Measurements from ENCODE around the gene SLC12A5.

SLC12A5 gene

GRCh38 chr20:46006964-46007363, 22.1 kb upstream of the SLC12A5 start:
- DNase-seq (ENCODE audit: low spot score) = no peak

DNA sequence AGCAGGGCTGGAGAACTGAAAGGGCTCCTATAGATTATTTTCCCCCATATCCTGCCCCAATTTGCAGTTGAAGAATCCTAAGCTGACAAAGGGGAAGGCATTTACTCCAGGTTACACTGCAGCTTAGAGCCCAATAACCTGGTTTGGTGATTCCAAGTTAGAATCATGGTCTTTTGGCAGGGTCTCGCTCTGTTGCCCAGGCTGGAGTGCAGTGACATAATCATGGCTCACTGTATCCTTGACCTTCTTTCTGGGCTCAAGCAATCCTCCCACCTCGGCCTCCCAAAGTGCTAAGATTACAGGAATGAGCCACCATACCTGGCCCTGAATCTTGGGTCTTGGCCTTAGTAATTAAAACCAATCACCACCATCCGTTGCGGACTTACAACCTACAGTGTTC, 21.3 kb upstream of the SLC12A5 start:
- no peak for DNase-seq (ENCODE audit: low spot score)

DNA sequence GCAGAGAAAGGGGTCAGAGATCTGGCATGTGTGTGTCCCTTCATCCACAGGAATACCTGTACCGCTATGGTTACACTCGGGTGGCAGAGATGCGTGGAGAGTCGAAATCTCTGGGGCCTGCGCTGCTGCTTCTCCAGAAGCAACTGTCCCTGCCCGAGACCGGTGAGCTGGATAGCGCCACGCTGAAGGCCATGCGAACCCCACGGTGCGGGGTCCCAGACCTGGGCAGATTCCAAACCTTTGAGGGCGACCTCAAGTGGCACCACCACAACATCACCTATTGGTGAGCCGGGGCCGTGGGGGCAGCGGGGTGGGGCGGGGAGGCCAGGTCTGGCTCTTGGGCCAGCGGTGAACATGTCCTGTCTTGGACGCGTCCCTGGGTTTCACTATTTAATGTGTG, 19.2 kb upstream of the SLC12A5 start:
- no peak for DNase-seq (ENCODE audit: low spot score)

DNA sequence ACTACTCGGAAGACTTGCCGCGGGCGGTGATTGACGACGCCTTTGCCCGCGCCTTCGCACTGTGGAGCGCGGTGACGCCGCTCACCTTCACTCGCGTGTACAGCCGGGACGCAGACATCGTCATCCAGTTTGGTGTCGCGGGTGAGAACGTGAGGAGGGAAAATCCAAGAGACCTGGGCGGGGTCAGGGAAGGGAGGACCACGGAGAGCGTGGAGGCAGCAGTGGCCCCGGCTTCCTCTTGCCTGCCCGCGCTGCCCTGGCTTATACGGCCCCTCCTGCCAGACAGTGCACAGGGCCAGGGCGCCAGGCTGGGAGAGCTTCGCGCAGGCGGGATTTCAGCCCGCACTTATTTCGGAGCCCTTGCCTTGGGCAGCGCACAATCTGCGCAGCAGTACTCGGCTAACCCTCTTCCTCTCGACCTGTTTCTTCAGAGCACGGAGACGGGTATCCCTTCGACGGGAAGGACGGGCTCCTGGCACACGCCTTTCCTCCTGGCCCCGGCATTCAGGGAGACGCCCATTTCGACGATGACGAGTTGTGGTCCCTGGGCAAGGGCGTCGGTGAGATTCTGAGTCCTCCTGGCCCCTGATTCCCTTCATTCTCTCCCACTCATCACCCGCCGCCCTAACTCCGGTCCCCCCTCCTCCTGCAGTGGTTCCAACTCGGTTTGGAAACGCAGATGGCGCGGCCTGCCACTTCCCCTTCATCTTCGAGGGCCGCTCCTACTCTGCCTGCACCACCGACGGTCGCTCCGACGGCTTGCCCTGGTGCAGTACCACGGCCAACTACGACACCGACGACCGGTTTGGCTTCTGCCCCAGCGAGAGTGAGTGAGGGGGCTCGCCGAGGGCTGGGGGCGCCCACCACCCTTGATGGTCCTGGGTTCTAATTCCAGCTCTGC, 18.3 kb upstream of the SLC12A5 start:
- no peak for DNase-seq (ENCODE audit: low spot score)

GRCh38 chr20:46011631-46012482, 17.2 kb upstream of the SLC12A5 start:
- DNase-seq (ENCODE audit: low spot score) = no peak

- no peak for DNase-seq (ENCODE audit: low spot score)
Observed at GRCh38 chr20:46012921-46013320, 16.1 kb upstream of the SLC12A5 start.

DNA sequence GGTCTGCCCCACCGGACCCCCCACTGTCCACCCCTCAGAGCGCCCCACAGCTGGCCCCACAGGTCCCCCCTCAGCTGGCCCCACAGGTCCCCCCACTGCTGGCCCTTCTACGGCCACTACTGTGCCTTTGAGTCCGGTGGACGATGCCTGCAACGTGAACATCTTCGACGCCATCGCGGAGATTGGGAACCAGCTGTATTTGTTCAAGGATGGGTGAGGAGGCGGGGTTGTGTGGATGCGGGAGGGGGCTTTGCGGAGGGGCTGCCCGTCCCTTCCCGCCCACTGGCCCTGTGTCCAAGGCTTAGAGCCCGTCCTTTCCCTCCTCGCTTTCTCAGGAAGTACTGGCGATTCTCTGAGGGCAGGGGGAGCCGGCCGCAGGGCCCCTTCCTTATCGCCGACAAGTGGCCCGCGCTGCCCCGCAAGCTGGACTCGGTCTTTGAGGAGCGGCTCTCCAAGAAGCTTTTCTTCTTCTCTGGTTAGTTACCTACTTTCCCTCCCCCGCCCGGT, 15.6 kb upstream of the SLC12A5 start:
- no peak for DNase-seq (ENCODE audit: low spot score)

DNA sequence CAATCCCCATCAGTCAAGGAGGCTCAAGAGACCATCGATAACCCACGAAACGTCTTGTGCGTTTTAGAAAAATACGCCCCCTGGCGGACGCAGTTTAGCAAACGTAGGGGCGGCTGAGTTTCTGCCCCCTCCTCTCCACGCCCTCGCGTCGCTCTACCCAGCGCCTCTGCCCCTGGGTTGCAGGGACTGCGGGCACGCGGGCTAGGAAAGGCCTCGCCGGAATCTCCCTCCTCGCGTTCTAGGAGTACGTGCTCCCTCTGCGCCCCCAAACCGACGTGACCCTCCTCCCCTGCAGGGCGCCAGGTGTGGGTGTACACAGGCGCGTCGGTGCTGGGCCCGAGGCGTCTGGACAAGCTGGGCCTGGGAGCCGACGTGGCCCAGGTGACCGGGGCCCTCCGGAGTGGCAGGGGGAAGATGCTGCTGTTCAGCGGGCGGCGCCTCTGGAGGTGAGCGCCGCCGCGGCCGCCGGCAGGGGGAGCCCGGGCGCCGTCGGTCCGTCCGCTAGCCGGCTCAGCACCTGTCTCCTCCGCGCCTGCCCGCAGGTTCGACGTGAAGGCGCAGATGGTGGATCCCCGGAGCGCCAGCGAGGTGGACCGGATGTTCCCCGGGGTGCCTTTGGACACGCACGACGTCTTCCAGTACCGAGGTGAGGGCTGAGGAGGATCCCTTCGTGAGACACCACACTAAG, 15.0 kb upstream of the SLC12A5 start:
- peak; percentile 85 for DNase-seq (ENCODE audit: low spot score)

GRCh38 chr20:46014517-46015396, 14.3 kb upstream of the SLC12A5 start:
- DNase-seq (ENCODE audit: low spot score) = no peak

DNA sequence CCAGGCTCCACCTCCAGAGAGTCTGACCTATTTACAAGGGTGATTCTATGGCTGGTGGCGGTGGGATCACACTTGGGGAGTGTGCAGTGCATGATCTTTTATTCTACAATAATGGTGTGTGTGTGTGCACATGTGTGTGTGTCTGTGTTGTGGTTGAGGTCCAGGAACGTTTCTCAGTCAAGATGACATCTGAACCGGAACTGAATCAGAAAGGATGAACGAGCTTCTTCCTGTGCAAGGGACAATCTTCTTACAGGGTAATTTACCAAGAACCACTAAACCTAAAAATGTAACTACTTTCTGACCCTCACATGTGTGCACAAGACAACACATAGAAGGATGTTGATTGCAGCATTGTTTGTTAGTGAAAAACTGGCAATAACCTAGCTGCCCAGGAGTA, 11.7 kb upstream of the SLC12A5 start:
- no peak for DNase-seq (ENCODE audit: low spot score)

GRCh38 chr20:46018112-46018511, 10.9 kb upstream of the SLC12A5 start:
- DNase-seq (ENCODE audit: low spot score) = no peak

- no peak for DNase-seq (ENCODE audit: low spot score)
Observed at GRCh38 chr20:46018611-46019010, 10.4 kb upstream of the SLC12A5 start.

- DNase-seq (ENCODE audit: low spot score) = no peak
Observed at GRCh38 chr20:46020555-46020954, 8.5 kb upstream of the SLC12A5 start.

- peak; percentile 55 for DNase-seq (ENCODE audit: low spot score)
Observed at GRCh38 chr20:46021361-46022359, 7.4 kb upstream of the SLC12A5 start.

DNA sequence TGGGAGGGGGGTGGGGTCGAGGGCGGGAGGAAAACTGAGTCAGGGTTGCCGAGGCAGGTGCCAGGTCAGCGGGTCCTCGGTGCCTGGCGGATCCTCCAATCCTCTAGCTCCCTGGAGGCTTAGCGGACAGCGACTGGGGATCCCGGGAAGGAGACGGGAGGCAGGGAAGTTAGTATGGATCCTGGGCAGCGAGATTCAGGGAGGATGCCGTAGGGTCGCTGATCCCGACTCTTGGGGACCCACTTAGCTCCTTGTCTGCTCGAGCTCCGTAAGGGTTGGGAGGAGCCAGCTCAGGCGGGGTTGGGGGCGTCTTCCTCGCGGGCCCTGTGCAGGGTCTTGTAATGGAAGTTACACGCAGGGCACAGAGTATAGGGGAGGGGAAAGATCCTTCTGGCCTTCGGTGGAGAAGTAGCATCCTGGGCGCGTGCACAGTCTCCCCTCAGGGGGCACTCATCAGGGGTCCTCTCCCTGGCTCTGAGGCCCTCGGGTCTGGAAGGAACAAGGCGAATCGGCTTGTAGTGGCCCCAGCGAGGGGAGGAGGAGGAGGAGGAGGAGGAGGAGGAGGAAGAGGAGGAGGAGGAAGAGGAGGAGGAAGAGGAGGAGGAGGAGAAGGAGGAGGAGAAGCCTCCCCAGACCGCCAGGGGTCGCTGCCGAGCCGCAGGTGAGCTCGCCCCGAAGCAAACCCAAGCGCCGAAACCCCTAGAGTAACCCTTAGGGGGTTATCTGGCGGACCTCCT, 6.4 kb upstream of the SLC12A5 start:
- DNase-seq (ENCODE audit: low spot score) = peak; percentile 68

GRCh38 chr20:46023148-46023484, 5.9 kb upstream of the SLC12A5 start:
- DNase-seq (ENCODE audit: low spot score) = no peak

DNA sequence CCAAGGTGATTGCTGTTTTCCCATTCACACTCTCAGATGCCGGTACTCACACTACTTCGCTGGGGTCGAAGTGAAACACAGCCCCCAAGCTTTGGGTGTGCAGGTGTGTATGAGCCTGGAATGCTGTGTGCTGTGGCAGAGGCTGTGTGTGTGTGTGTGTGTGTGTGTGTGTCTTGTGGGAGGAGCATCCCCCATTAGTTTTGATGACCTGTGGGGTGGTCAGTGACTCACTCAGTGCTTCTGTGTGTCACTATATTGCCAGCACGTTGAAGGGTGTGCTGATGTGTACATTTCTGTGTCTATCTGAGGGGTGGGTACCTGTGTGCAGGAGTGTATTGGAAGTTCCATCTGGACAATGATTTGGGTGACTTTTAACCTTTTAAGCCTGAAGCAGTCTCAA, 5.0 kb upstream of the SLC12A5 start:
- DNase-seq (ENCODE audit: low spot score) = no peak

DNA sequence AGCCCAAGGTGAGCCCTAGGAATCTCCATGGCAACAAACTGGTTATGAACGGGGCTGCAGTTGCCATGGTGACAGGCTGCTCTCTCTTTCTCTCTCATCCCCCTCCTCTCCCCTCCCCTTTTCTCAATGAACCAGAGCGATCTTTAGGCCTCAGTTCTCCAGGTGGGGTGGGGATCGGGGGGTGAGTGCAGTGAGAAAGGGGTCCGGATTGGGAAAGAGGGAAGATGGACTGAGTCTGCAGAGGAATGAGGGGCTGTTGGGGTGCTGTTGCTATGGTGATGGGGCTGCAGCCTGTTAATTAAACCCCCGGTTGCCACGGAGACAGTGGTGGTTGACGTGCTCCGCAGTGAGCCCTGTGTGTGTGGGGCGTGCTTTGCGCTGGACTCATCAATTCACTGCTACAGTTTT, 3.6 kb upstream of the SLC12A5 start:
- DNase-seq (ENCODE audit: low spot score) = no peak

DNA sequence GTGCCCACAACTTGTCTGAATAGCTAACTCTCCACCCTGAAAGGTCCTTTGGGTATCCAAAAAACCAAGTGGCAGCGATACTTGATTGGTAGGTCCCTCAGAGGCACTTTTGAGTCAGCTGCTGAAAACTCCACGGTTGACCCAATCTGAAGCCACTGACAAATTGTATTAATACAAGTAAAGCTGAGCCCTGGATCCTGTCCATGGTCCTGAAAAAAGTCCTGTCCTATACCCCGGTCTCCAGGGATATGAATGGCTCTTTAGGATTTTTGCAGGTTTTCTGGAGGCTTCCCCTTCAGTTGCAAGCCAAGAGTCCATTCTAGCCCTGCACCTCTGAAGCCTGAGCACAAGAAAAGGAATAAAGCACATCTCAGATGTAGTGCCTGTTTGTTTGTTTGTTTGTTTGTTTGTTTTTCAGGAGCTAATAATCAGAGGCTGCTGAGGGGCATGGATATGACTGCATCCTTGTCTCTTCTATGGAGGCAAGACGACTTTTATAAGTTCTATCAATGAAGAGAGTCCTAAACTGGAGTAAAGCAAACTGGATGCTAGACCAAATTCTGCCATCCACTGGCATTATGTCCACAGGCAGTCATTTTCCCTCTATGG, 1.7 kb upstream of the SLC12A5 start:
- DNase-seq (ENCODE audit: low spot score) = peak; percentile 78
